H1 (cell line): Measurements from ENCODE around the gene GP1BB. TPM values are rescaled to one million over a fixed set of nuclear protein-coding genes. Genes with fewer than 3 reads are reported as not detected.

Source experiments
- EP300 ChIP-seq, 2 experiments: IDR thresholded peaks; 1 replicate in 1 of 2; 2 replicates in 1 of 2; pipeline ENCODE4 v1.6.1; 2011 to 2012; ENCODE audit warnings: low read depth in 2 of 2, low read length in 2 of 2, mild to moderate bottlenecking in 2 of 2, borderline replicate concordance in 1 of 2, inconsistent platforms in 1 of 2, moderate library complexity in 1 of 2
- GABPA ChIP-seq: IDR thresholded peaks from 2 replicates; pipeline ENCODE4 v1.6.1; 2011; ENCODE audit warnings: mild to moderate bottlenecking, low read length, moderate library complexity, borderline replicate concordance; ENCODE audit not compliant: insufficient read depth
- polyA plus RNA-seq, 7 experiments: library from polyadenylated mRNA; depleted of rRNA in 3 of 7; stranded (reverse) in 5 of 7; unstranded in 2 of 7; fragments of >200 nt in 5 of 7; fragments of 200-250 nt in 2 of 7; gene quantifications; 1 replicate in 5 of 7; 2 replicates in 1 of 7; 4 replicates in 1 of 7; pipeline versions ENCODE4 v1.2.1 to v1.2.3, GENCODE V29; 2011 to 2013; ENCODE audit warnings: missing spikeins in 2 of 7, mixed read lengths in 2 of 7
- total RNA-seq: library from RNA; stranded (reverse); fragmentation: NEBNext Ultra II Directional; extraction: Animal tissue kit (Norgen Biotek cat#: 25700); gene quantifications from 2 replicates; pipeline ENCODE4 v1.2.1, GENCODE V29; 2021

Gene GP1BB
- total and polyA plus RNA-seq, 2 of the 8 experiments (the other 6 are each of a cell fraction or from before 2014, with no cell fraction given) = 0.36 TPM; not detected in 1

DNA sequence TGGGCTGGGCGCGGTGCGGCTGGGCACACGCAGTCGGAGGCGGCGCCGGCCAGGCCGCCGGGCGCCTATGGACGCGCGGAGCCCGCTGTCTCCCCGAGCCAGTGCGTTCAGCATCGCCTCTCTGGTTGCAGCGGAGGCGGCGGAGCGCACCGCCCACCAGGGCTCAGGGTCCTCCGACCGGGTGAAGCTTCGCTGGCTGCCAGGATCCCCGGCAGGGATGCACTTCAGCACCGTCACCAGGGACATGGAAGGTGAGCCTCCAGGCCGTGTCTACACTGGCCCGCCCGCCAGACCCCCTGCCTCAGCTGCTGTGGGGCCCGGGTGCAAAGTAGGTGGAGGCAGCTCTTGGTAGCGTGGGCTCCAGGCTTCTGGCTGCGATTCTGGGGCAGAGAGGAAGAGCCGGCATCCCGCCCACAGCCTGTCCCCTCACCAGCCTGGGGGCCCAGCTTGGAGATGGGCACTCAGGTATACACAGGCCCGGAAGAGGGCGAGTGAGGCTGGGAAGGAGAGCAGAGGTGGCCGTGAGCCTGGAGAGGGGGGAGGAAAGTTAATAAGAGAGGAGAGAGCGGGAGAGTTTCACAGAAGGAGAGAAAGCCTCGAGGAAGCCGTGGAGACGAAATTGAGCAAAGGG lies 36.2 kb downstream of the GP1BB start (continued):
- TF ChIP-seq GABPA = peak; percentile 27; the same call in 1 of the 2 replicates
- TF ChIP-seq EP300 (IDR thresholded peaks at IDR 0.05; ENCODE audit: borderline replicate concordance in 1 of 2, low read depth in 2 of 2, low read length in 2 of 2) = no peak
- TF ChIP-seq, all 59 proteins: peak for 7
